ENCODE results near the gene MLKL.
"Not testable (repeated sequence)": the region's sequence is repeated elsewhere in the genome, so short reads cannot be mapped to it uniquely, and the experiment has no call there.

Gene MLKL

GRCh38 chr16:74700116-74700437 lies 585 bp downstream of the MLKL start:
- DNase-seq (ENCODE audit: low read depth in 2 of 2, low spot score in 1 of 2), result no peak

- no peak for DNase-seq (ENCODE audit: low read depth in 2 of 2, low spot score in 1 of 2)
These were observed 996 bp downstream of the MLKL start for GRCh38 chr16:74699666-74700065.

DNA sequence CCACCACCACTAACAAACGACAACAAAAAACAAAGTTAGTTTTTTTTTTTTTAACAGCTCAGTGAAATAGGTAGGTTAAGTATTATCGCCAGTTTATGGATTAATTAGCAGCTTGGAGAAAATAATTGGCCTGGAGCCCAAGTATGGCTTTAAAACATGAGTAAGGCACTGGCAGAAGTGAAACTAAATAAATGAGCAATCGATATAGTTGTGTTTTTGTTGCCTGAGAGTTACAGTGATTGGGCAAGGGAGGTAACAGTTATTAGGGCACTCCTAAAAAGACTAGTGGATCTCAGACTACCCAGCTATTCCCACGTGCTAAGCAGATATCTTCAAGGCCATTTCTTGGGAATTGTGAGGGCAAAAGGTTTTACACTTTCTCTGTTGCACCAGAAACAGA lies 2.4 kb downstream of the MLKL start:
- no peak for DNase-seq (ENCODE audit: low read depth in 2 of 2, low spot score in 1 of 2)

DNA sequence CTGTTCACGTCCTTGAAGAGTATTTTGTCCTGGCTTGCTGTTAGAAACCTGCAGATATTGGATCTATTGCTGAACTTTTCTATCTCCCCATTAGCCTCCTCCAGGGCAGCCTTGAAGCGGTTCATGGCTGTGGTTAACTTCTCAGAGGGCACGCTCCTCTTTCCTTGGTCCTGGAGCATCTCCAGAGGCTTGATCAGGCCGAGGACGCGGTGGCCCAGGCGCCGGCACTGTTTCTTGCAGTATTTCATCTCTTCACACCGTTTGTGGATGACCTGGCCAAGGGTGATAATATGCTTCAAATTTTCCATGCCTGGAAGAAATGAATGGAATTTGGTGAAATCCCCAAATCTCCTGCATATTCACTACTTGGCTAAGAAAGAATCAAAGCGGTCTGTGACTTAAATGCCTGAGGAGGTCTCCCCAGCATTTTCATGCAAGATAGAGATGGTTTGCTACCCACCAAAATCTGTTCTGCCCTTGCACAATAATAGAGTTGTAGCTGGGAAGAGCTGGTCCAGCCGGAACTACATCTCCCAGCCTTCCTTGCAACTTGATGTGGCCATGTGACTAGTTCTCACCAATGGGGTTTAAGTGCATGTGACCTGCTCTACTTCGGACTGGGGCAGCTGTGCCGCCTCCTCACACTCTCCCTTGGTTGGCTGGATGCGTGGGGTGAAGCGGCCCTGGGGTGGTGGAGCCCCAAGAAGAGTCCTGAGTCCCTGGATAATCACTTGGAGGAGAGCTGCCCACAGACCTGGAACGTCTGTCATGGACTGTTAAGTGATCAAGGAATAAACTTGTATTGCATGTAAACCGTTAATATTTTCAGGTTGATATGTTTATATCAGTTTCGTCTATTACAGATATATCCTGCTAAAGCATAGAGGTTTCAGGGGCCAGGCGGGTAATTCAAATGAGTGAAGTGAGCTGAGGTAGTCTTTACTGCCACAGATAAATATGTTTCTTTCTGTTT lies 4.9 kb downstream of the MLKL start:
- no peak for DNase-seq (ENCODE audit: low read depth in 2 of 2, low spot score in 1 of 2)

- DNase-seq (ENCODE audit: low read depth in 2 of 2, low spot score in 1 of 2), result no peak
These were observed 9.4 kb downstream of the MLKL start for GRCh38 chr16:74691093-74691855.

- no peak for DNase-seq (ENCODE audit: low read depth in 2 of 2, low spot score in 1 of 2)
These were observed 18.1 kb downstream of the MLKL start for GRCh38 chr16:74682556-74682955.

DNA sequence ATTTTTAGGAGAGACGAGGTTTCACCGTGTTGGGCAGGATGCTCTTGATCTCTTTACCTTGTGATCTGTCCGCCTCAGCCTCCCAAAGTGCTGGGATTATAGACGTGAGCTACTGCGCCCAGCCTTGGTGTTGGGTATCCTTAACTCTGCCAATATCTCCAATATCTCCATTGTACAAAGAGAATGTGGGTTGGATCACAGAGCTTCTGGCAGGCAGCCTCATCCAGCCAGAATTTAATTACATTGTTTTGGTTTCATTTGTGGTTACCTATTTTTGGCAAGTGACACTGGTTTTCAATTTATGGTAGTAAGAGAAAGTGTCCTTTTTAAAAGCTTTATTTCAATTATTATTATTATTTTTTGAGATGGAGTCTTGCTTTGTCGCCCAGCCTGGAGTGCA lies 20.0 kb downstream of the MLKL start:
- no peak for DNase-seq (ENCODE audit: low read depth in 2 of 2, low spot score in 1 of 2)

GRCh38 chr16:74679983-74680382 lies 20.7 kb downstream of the MLKL start:
- no peak for DNase-seq (ENCODE audit: low read depth in 2 of 2, low spot score in 1 of 2)

- no peak for DNase-seq (ENCODE audit: low read depth in 2 of 2, low spot score in 1 of 2)
These were observed 22.8 kb downstream of the MLKL start for GRCh38 chr16:74677868-74678267.

DNA sequence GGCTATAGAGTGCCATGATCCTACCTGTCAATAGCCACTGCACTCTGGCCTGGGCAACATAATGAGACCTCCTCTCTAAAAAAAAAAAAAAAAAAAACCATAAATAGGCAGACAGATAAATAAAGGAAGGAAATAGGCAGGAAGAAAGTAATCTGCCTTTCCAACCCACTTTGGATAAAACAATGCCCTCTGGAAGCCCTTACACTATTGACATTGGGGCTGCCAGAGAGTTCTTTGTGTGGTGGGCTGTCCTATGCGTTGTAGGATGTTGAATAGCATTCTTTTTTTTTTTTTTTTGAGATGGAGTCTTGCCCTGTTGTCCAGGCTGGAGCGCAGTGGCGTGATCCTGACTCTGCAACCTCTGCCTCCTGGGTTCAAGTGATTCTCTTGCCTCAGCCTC lies 26.8 kb downstream of the MLKL start:
- no peak for DNase-seq (ENCODE audit: low read depth in 2 of 2, low spot score in 1 of 2)

GRCh38 chr16:74668877-74669276 lies 31.8 kb downstream of the MLKL start:
- not testable (repeated sequence) for DNase-seq (ENCODE audit: low read depth in 2 of 2, low spot score in 1 of 2)

DNA sequence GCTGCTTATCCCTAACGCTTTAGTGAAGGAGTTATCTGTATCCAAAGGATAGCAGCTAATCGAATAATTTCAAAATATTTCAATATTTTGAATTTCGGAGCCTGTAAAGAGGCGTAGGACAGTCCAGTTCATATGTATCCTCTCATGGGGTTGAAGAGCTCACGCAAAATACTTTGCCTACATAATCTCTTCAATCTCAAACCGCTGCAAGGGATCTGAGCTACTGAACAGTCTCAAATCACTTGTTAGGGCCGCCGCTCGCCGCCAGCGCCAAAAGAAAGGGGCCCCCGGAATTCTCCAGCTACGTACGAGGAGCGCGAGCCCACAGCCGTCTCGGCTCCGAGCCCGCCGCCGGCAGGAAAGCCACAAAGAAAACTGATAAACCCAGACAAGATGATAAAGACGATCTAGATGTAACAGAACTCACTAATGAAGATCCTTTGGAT lies 33.4 kb downstream of the MLKL start:
- DNase-seq (ENCODE audit: low read depth in 2 of 2, low spot score in 1 of 2), result no peak

- peak; percentile 92 to 95 for DNase-seq (ENCODE audit: low read depth in 2 of 2, low spot score in 1 of 2)
These were observed 34.0 kb downstream of the MLKL start, which contains the start of gene RFWD3 for GRCh38 chr16:74666425-74667254. Gene RFWD3, minus strand, starts transcription at chr16:74666877. Its CDS starts 5,428 bp downstream, at chr16:74661449.

GRCh38 chr16:74666010-74666421 lies 34.6 kb downstream of the MLKL start:
- no peak for DNase-seq (ENCODE audit: low read depth in 2 of 2, low spot score in 1 of 2)

- no peak for DNase-seq (ENCODE audit: low read depth in 2 of 2, low spot score in 1 of 2)
These were observed 39.6 kb downstream of the MLKL start for GRCh38 chr16:74661064-74661463.

- DNase-seq (ENCODE audit: low read depth in 2 of 2, low spot score in 1 of 2), result no peak
These were observed 40.3 kb downstream of the MLKL start for GRCh38 chr16:74660383-74660782.

DNA sequence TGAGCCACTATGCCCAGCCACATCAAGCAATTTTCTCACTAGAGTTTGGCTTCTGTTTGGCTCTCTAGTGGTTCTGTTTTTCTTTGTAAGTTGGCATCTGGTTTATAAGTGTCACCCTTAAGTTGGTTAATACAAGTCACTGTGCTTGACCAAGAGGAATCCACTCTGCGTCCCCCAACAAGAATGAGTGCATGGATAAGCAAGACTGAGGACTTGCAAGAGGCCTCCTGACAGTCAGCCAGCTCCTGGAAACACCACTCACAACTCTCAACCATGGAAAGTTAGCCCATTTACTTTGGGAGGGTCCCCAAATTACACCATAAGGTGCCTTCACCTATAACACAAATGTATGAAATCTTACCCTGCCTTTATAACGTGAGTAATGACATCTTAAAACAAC lies 41.6 kb downstream of the MLKL start:
- DNase-seq (ENCODE audit: low read depth in 2 of 2, low spot score in 1 of 2), result no peak

DNA sequence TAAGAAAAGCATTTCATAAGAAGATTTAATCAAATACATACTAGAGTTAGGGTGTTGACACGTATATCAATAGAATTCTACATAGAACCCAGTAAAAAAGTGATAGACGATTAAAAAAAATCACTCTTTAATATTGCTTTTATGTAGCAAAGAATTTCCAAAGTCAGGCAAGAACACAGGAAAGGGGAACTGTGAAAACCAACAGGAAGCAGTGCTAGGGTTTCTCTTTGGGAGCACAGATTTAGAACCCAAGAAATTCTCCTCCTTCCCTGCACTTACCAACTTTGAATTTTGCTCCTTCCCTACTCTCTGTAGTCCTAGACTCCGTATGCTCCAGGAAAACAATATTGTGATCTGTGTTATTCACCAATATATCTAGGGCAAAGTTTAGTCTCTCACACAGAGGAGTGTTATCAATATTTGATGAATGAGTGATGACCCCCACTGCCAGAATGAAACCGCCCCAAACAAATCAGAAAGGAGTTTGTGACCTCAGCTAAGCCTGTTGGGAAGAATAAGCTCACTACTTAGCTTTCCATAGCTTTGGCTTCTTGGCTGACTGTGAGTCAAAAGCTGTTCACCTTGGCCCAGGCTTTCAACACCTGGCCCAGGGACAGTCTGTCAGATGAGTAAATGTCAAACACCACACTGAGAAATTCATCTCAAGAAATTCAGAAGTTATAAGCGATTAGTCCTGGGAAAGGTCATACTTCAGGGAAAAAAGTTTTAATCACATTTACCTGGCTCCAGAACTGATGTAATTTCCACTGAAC lies 42.6 kb downstream of the MLKL start:
- DNase-seq (ENCODE audit: low read depth in 2 of 2, low spot score in 1 of 2), result no peak

- no peak for DNase-seq (ENCODE audit: low read depth in 2 of 2, low spot score in 1 of 2)
These were observed 46.1 kb downstream of the MLKL start for GRCh38 chr16:74654536-74655050.

DNA sequence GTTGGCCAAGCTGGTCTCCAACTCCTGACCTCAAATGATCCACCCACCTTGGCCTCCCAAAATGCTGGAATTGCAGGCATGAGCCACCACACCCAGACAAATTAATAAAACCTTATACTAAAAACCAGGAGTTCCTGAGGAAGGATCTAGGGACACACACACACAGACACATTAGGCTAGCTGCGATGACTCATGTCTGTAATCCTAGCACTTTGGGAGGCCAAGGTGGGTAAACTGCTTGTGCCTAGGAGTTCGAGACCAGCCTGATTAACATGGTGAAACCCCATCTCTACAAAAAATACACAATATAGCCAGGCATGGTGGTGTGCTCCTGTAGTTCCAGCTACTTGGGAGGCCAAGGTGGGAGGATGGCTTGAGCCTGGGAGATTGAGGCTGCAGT lies 47.8 kb downstream of the MLKL start:
- not testable (repeated sequence) for DNase-seq (ENCODE audit: low read depth in 2 of 2, low spot score in 1 of 2)

Data from stimulated activated CD8-positive, alpha-beta memory T cell treated with anti-CD3 and anti-CD28 coated beads, Interleukin-4, amount 100 ng/mL, for 4 hours (primary cell).